Osteocyte (in vitro differentiated cells): ENCODE results near the gene ZNF438. TPM values are rescaled to one million over a fixed set of nuclear protein-coding genes. Genes with fewer than 3 reads are reported as not detected.

ENCODE experiments used
- DNase-seq: peaks from one replicate; pipeline ENCODE4 v3.0.0; 2021; ENCODE audit warnings: mixed read lengths; ENCODE audit not compliant: unreplicated experiment; ENCODE audit errors: extremely low spot score
- H3K27ac Mint-ChIP-seq: one replicate; pipeline ENCODE4 v1.8.0; 2021; ENCODE audit warnings: mild to moderate bottlenecking, mixed read lengths; ENCODE audit not compliant: unreplicated experiment
- H3K27me3 Mint-ChIP-seq: one replicate; pipeline ENCODE4 v1.8.0; 2021; ENCODE audit warnings: mixed read lengths; ENCODE audit not compliant: unreplicated experiment
- H3K36me3 Mint-ChIP-seq: one replicate; pipeline ENCODE4 v1.8.0; 2021; ENCODE audit warnings: mixed read lengths; ENCODE audit not compliant: unreplicated experiment
- H3K4me1 Mint-ChIP-seq: one replicate; pipeline ENCODE4 v1.8.0; 2021; ENCODE audit warnings: mixed read lengths; ENCODE audit not compliant: unreplicated experiment
- H3K4me3 Mint-ChIP-seq: one replicate; pipeline ENCODE4 v1.8.0; 2021; ENCODE audit warnings: mild to moderate bottlenecking, moderate library complexity, mixed read lengths; ENCODE audit not compliant: unreplicated experiment
- H3K9me3 Mint-ChIP-seq: one replicate; pipeline ENCODE4 v1.8.0; 2021; ENCODE audit warnings: mixed read lengths; ENCODE audit not compliant: unreplicated experiment
- CTCF ChIP-seq: fragments of 200-600 bp; sonication (generic); IDR thresholded peaks from 2 replicates; pipeline ENCODE4 v1.5.0; 2021; ENCODE audit warnings: antibody characterized with exemption, mild to moderate bottlenecking, moderate library complexity
- total RNA-seq: library from RNA; stranded (reverse); gene quantifications from 2 replicates; pipeline ENCODE4 v1.2.1, GENCODE V29; 2021

Gene ZNF438
- total RNA-seq, 1 donor from 2014 or later = 4.8 TPM

GRCh38 chr10:31004611-31005193 is 27.0 kb downstream of the ZNF438 start:
- no peak for DNase-seq
- Mint-ChIP-seq H3K4me3 (no peak overlapping the region), H3K27me3 (no peaks in the 10 kb centered on the region)

GRCh38 chr10:31001740-31002139 is 29.9 kb downstream of the ZNF438 start:
- TF ChIP-seq CTCF = no peak
- H3K27me3 Mint-ChIP-seq = no peaks in the 10 kb centered on the region

More at GRCh38 chr10:31004611-31005193, 27.0 kb downstream of the ZNF438 start:
- Mint-ChIP-seq H3K27ac (peak overlapping the region; percentile 82), H3K9me3 (peaks cover 3% of the 10 kb centered on the region), H3K4me1 (peaks cover 43% of the 10 kb centered on the region), H3K36me3 (no peaks in the 10 kb centered on the region)
- no peak for TF ChIP-seq CTCF

GRCh38 chr10:31000867-31001266 is 30.8 kb downstream of the ZNF438 start:
- Mint-ChIP-seq H3K9me3 (peaks cover 4% of the 10 kb centered on the region), H3K4me1 (peaks cover 49% of the 10 kb centered on the region), H3K27ac (no peak overlapping the region), H3K36me3 (no peaks in the 10 kb centered on the region), H3K4me3 (no peak overlapping the region), H3K27me3 (no peaks in the 10 kb centered on the region)
- DNase-seq = no peak
- TF ChIP-seq CTCF = no peak

More at GRCh38 chr10:31001740-31002139, 29.9 kb downstream of the ZNF438 start:
- peaks cover 3% of the 10 kb centered on the region for H3K9me3 Mint-ChIP-seq
- H3K27ac Mint-ChIP-seq = no peak overlapping the region
- no peaks in the 10 kb centered on the region for H3K36me3 Mint-ChIP-seq
- no peak for DNase-seq
- H3K4me1 Mint-ChIP-seq = peaks cover 50% of the 10 kb centered on the region
- H3K4me3 Mint-ChIP-seq = no peak overlapping the region

- H3K9me3 Mint-ChIP-seq = peaks cover 10% of the 10 kb centered on the region
- no peak for DNase-seq
- TF ChIP-seq CTCF = no peak
- H3K27me3 Mint-ChIP-seq = no peaks in the 10 kb centered on the region
- H3K4me1 Mint-ChIP-seq = peaks cover 47% of the 10 kb centered on the region
- H3K27ac Mint-ChIP-seq = peak overlapping the region; percentile 71
- H3K36me3 Mint-ChIP-seq = peaks cover 1% of the 10 kb centered on the region
- H3K4me3 Mint-ChIP-seq = no peak overlapping the region
Observed at GRCh38 chr10:31000071-31000782, 31.4 kb downstream of the ZNF438 start.

GRCh38 chr10:30999070-30999712 is 32.5 kb downstream of the ZNF438 start:
- Mint-ChIP-seq H3K27me3 (no peaks in the 10 kb centered on the region), H3K27ac (peak overlapping the region; percentile 95), H3K4me3 (peak overlapping the region; percentile 52), H3K36me3 (peaks cover 9% of the 10 kb centered on the region), H3K4me1 (peaks cover 36% of the 10 kb centered on the region), H3K9me3 (peaks cover 13% of the 10 kb centered on the region)
- no peak for DNase-seq
- TF ChIP-seq CTCF = no peak
